IMR-90 (cell line): Measurements from ENCODE around the gene RASGRF1. TPM values are rescaled to one million over a fixed set of nuclear protein-coding genes. Genes with fewer than 3 reads are reported as not detected.

Experiments
- ATAC-seq: fragments of 200-7000 bp; cut with Tn5 transposase; 2 replicates; pipeline ENCODE4 v1.9.1; 2020; ENCODE audit warnings: low read depth, mild to moderate bottlenecking, moderate library complexity
- BruUV-seq: library from RNA; stranded (reverse); fragments of 400-500 nt; replicated peaks from 2 replicates; lab custom pipeline; 2021; lab: Mats Ljungman, UMichigan
- CTCF ChIA-PET: fragments of 300-600 bp; formaldehyde crosslinking; extraction: SDS; loops from one replicate; lab custom pipeline; 2021; ENCODE audit warnings: antibody characterized with exemption; lab: Yijun Ruan, JAX
- POLR2A ChIA-PET: fragments of 300-600 bp; sonication (Branson Sonifier 250); formaldehyde crosslinking; loops from one replicate; lab custom pipeline; 2022; ENCODE audit warnings: antibody characterized with exemption; ENCODE audit not compliant: unreplicated experiment; lab: Charles Lee
- DNase-seq: peaks from one replicate; pipeline ENCODE4 v3.0.0; 2013
- H2AFZ ChIP-seq: replicated peaks from 2 replicates; pipeline ENCODE3; 2013; ENCODE audit warnings: low read length, mild to moderate bottlenecking; ENCODE audit not compliant: poor library complexity
- H2AK5ac ChIP-seq: 2 replicates; pipeline ENCODE4 v1.6.1; 2013; ENCODE audit warnings: low read depth, low read length, inconsistent platforms
- H2AK9ac ChIP-seq: replicated peaks from 2 replicates; pipeline ENCODE3; 2013; ENCODE audit warnings: mild to moderate bottlenecking, low read depth, low read length, moderate library complexity; ENCODE audit not compliant: poor library complexity
- H2BK120ac ChIP-seq: 2 replicates; pipeline ENCODE4 v1.6.1; 2013; ENCODE audit warnings: low read depth, low read length, inconsistent platforms
- H2BK15ac ChIP-seq: 3 replicates; pipeline ENCODE4 v1.6.1; 2013; ENCODE audit warnings: low read depth, low read length, inconsistent platforms
- H2BK20ac ChIP-seq: 2 replicates; pipeline ENCODE4 v1.6.1; 2013; ENCODE audit warnings: low read depth, mild to moderate bottlenecking, inconsistent platforms, low read length, moderate library complexity
- H2BK5ac ChIP-seq: 2 replicates; pipeline ENCODE4 v1.6.1; 2013; ENCODE audit warnings: mild to moderate bottlenecking, low read depth, low read length, inconsistent platforms; ENCODE audit not compliant: poor library complexity, severe bottlenecking
- H3K14ac ChIP-seq: replicated peaks from 2 replicates; pipeline ENCODE4 v1.6.1; 2013; ENCODE audit warnings: low read depth, low read length, inconsistent platforms
- H3K18ac ChIP-seq: 2 replicates; pipeline ENCODE4 v1.6.1; 2013; ENCODE audit warnings: low read depth, low read length, control low read depth
- H3K23ac ChIP-seq: 2 replicates; pipeline ENCODE4 v1.6.1; 2013; ENCODE audit warnings: low read depth, low read length, inconsistent platforms
- H3K27ac ChIP-seq: 2 replicates; pipeline ENCODE4 v1.5.1; 2013; ENCODE audit warnings: mild to moderate bottlenecking, control low read depth, low read length; ENCODE audit not compliant: insufficient read depth
- H3K27me3 ChIP-seq: 2 replicates; pipeline ENCODE4 v1.6.1; 2013; ENCODE audit warnings: low read length; ENCODE audit not compliant: control insufficient read depth, insufficient read depth
- H3K36me3 ChIP-seq: 2 replicates; pipeline ENCODE4 v1.6.1; 2013; ENCODE audit warnings: low read length, mixed read lengths; ENCODE audit not compliant: control insufficient read depth, insufficient read depth
- H3K4ac ChIP-seq: 2 replicates; pipeline ENCODE4 v1.6.1; 2013; ENCODE audit warnings: low read depth, low read length, inconsistent platforms
- H3K4me1 ChIP-seq: 2 replicates; pipeline ENCODE4 v1.6.1; 2013; ENCODE audit warnings: low read length, mixed read lengths; ENCODE audit not compliant: control insufficient read depth, insufficient read depth
- H3K4me2 ChIP-seq: 2 replicates; pipeline ENCODE4 v1.6.1; 2013; ENCODE audit warnings: low read depth, mild to moderate bottlenecking, control low read depth, low read length, moderate library complexity
- H3K4me3 ChIP-seq: 2 replicates; pipeline ENCODE4 v1.5.1; 2013; ENCODE audit warnings: low read depth, mild to moderate bottlenecking, control low read depth, low read length, moderate library complexity; ENCODE audit not compliant: insufficient read depth
- H3K56ac ChIP-seq: 2 replicates; pipeline ENCODE4 v1.6.1; 2013; ENCODE audit warnings: low read length, inconsistent platforms; ENCODE audit not compliant: insufficient read depth; ENCODE audit errors: extremely low read depth
- H3K79me1 ChIP-seq, 2 experiments: 2 replicates each; pipeline ENCODE4 v1.6.1; 2013; ENCODE audit warnings: low read length in 2 of 2, inconsistent platforms in 1 of 2, low read depth in 1 of 2
- H3K9ac ChIP-seq: 2 replicates; pipeline ENCODE4 v1.6.1; 2013; ENCODE audit warnings: low read depth, low read length, control low read depth
- H3K9me1 ChIP-seq: 2 replicates; pipeline ENCODE4 v1.6.1; 2013; ENCODE audit warnings: low read length, inconsistent platforms; ENCODE audit not compliant: insufficient read depth
- H3K9me3 ChIP-seq: 2 replicates; pipeline ENCODE4 v1.6.1; 2013; ENCODE audit warnings: low read length; ENCODE audit not compliant: control insufficient read depth, insufficient read depth
- H4K20me1 ChIP-seq: 2 replicates; pipeline ENCODE4 v1.6.1; 2013; ENCODE audit warnings: low read length, inconsistent platforms; ENCODE audit not compliant: insufficient read depth
- H4K5ac ChIP-seq: 2 replicates; pipeline ENCODE4 v1.6.1; 2013; ENCODE audit warnings: mild to moderate bottlenecking, low read depth, low read length, control low read depth
- H4K8ac ChIP-seq, 2 experiments: 2 replicates each; pipeline ENCODE4 v1.6.1; 2013; ENCODE audit warnings: low read depth in 2 of 2, low read length in 2 of 2, control low read depth in 1 of 2, inconsistent platforms in 1 of 2
- H4K91ac ChIP-seq: 2 replicates; pipeline ENCODE4 v1.6.1; 2013; ENCODE audit warnings: low read depth, low read length, inconsistent platforms; ENCODE audit not compliant: insufficient read depth
- BHLHE40 ChIP-seq: fragments of 150-350 bp; IDR thresholded peaks from 2 replicates; pipeline ENCODE4 v1.6.1; 2016; ENCODE audit warnings: mild to moderate bottlenecking, low read depth, low read length
- CEBPB ChIP-seq: IDR thresholded peaks from 2 replicates; pipeline ENCODE4 v1.6.1; 2012; ENCODE audit warnings: low read depth, low read length, improper control_type of control experiment
- CHD1 ChIP-seq: IDR thresholded peaks from 2 replicates; pipeline ENCODE4 v1.6.1; 2012; ENCODE audit warnings: low read depth, low read length, improper control_type of control experiment
- FOS ChIP-seq: fragments of 150-350 bp; IDR thresholded peaks from 2 replicates; pipeline ENCODE4 v1.6.1; 2016; ENCODE audit warnings: low read depth, low read length
- MAFK ChIP-seq: IDR thresholded peaks from 2 replicates; pipeline ENCODE4 v1.6.1; 2012; ENCODE audit warnings: low read depth, low read length, improper control_type of control experiment
- MAZ ChIP-seq: IDR thresholded peaks from 2 replicates; pipeline ENCODE4 v1.6.1; 2012; ENCODE audit warnings: low read depth, mild to moderate bottlenecking, low read length, improper control_type of control experiment, moderate library complexity, borderline replicate concordance
- MXI1 ChIP-seq: IDR thresholded peaks from 2 replicates; pipeline ENCODE4 v1.6.1; 2012; ENCODE audit warnings: low read depth, mild to moderate bottlenecking, low read length, moderate library complexity, borderline replicate concordance
- NFE2L2 ChIP-seq: fragments of 150-350 bp; IDR thresholded peaks from 2 replicates; pipeline ENCODE4 v1.6.1; 2016; ENCODE audit warnings: low read depth, mild to moderate bottlenecking, low read length
- POLR2A ChIP-seq: IDR thresholded peaks from 2 replicates; pipeline ENCODE4 v1.6.1; 2012; ENCODE audit warnings: mild to moderate bottlenecking, low read depth, low read length
- RAD21 ChIP-seq: IDR thresholded peaks from 2 replicates; pipeline ENCODE4 v1.6.1; 2012; ENCODE audit warnings: low read length, improper control_type of control experiment
- RCOR1 ChIP-seq: IDR thresholded peaks from 2 replicates; pipeline ENCODE4 v1.6.1; 2012; ENCODE audit warnings: mild to moderate bottlenecking, low read length, improper control_type of control experiment; ENCODE audit not compliant: insufficient replicate concordance
- RFX5 ChIP-seq: IDR thresholded peaks from 2 replicates; pipeline ENCODE4 v1.8.0; 2012; ENCODE audit warnings: low read depth, mild to moderate bottlenecking, low read length, moderate library complexity
- SMC3 ChIP-seq: fragments of 150-350 bp; IDR thresholded peaks from 2 replicates; pipeline ENCODE4 v1.6.1; 2016; ENCODE audit warnings: low read depth, mild to moderate bottlenecking, antibody characterized with exemption, low read length, moderate library complexity
- WGBS, 2 experiments: methylation state at CpG; one replicate each; pipeline versions ENCODE4 v1.1.5 to v1.1.7; 2013; ENCODE audit warnings: missing lambda C conversion rate in 2 of 2; ENCODE audit not compliant: insufficient read length in 1 of 2; ENCODE audit errors: extremely low coverage in 2 of 2; 5-methylcytosine and 5-hydroxymethylcytosine counted together
- dilution Hi-C: fragments of 300-500 bp; cut with HindIII; formaldehyde crosslinking; loops from one replicate; pipeline ENCODE4 v1.14.3; 2018; ENCODE audit warnings: low sequenced_read_pairs; ENCODE audit not compliant: unreplicated experiment
- in situ Hi-C: fragments of 300-500 bp; cut with MboI; formaldehyde crosslinking; loops from 3 replicates; pipeline ENCODE4 v1.14.3; 2019; ENCODE audit warnings: low sequenced_read_pairs, inconsistent platforms, mixed read lengths
- intact Hi-C: fragments of 100-400 bp; cut with micrococcal nuclease; formaldehyde crosslinking; loops from 2 replicates; pipeline ENCODE4 v1.10.0; 2022
- polyA plus RNA-seq, 3 experiments: library from polyadenylated mRNA; depleted of rRNA; stranded (reverse); fragments of >200 nt; gene quantifications; 2 replicates each; pipeline ENCODE4 v1.2.3, GENCODE V29; 2012; ENCODE audit warnings: low replicate concordance in 1 of 3
- total RNA-seq: library from RNA; depleted of rRNA; stranded (reverse); fragments of >200 nt; gene quantifications from 2 replicates; pipeline ENCODE4 v1.2.3, GENCODE V29; 2012
- TF ChIP-seq, protein P1 (sequence below): fragments of 150-350 bp; IDR thresholded peaks from 2 replicates; pipeline ENCODE4 v1.6.1; 2016; ENCODE audit warnings: low read depth, mild to moderate bottlenecking, low read length, moderate library complexity, borderline replicate concordance
- TF ChIP-seq, protein P2 (sequence below): conservative IDR thresholded peaks from 2 replicates; pipeline ENCODE4 v1.5.1; 2012; ENCODE audit warnings: mild to moderate bottlenecking, low read depth, low read length, improper control_type of control experiment
- TF ChIP-seq, protein P3 (sequence below): fragments of 150-350 bp; IDR thresholded peaks from 2 replicates; pipeline ENCODE4 v1.6.1; 2017; ENCODE audit warnings: mild to moderate bottlenecking, antibody characterized with exemption, low read length, low read depth

Gene RASGRF1
- total and polyA plus RNA-seq, 2 of the 4 experiments (the other 2 are of a cell fraction): under 0.01 to 0.15 TPM

DNA sequence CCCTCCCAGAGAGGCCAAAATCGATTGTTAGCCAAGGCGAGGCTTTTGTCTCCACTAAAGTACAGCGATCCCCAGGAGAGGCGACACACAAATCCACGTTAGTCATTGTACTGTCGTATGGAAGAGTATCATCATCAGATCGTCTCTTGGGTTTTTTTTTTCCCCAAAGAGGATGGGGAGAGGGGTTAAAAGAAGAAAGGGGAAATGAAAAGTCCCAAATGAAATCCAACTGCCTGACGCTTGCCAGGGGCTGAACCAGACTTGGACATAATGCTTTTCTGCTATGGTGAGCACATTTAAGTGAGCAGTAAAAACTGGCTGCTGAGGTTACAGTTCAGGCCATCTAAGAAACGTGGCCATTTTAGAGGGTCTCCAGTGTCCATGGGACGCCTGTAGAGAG lies 107.8 kb downstream of the RASGRF1 start:
- H3K56ac ChIP-seq: no peak overlapping the region
- H4K91ac ChIP-seq: no peak overlapping the region
- H3K4me3 ChIP-seq: no peak overlapping the region
- in situ Hi-C loops: no loop called here
- no peak overlapping the region for H2AK9ac ChIP-seq
- ChIA-PET POLR2A (no interaction called here), CTCF (no interaction called here)
- H3K27ac ChIP-seq: no peak overlapping the region
- no peak overlapping the region for H3K9ac ChIP-seq
- no peaks in the 10 kb centered on the region for H3K4me1 ChIP-seq
- TF ChIP-seq CEBPB (no peak), FOS (no peak), RFX5 (no peak), NFE2L2 (no peak), MAZ (no peak), MAFK (no peak), POLR2A (no peak), RCOR1 (no peak), BHLHE40 (no peak), MXI1 (no peak), RAD21 (no peak), SMC3 (no peak), CHD1 (no peak)
- TF ChIP-seq, protein P1, sequence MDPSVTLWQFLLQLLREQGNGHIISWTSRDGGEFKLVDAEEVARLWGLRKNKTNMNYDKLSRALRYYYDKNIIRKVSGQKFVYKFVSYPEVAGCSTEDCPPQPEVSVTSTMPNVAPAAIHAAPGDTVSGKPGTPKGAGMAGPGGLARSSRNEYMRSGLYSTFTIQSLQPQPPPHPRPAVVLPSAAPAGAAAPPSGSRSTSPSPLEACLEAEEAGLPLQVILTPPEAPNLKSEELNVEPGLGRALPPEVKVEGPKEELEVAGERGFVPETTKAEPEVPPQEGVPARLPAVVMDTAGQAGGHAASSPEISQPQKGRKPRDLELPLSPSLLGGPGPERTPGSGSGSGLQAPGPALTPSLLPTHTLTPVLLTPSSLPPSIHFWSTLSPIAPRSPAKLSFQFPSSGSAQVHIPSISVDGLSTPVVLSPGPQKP: no peak
- TF ChIP-seq, protein P2, sequence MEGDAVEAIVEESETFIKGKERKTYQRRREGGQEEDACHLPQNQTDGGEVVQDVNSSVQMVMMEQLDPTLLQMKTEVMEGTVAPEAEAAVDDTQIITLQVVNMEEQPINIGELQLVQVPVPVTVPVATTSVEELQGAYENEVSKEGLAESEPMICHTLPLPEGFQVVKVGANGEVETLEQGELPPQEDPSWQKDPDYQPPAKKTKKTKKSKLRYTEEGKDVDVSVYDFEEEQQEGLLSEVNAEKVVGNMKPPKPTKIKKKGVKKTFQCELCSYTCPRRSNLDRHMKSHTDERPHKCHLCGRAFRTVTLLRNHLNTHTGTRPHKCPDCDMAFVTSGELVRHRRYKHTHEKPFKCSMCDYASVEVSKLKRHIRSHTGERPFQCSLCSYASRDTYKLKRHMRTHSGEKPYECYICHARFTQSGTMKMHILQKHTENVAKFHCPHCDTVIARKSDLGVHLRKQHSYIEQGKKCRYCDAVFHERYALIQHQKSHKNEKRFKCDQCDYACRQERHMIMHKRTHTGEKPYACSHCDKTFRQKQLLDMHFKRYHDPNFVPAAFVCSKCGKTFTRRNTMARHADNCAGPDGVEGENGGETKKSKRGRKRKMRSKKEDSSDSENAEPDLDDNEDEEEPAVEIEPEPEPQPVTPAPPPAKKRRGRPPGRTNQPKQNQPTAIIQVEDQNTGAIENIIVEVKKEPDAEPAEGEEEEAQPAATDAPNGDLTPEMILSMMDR: no peak
- TF ChIP-seq, protein P3, sequence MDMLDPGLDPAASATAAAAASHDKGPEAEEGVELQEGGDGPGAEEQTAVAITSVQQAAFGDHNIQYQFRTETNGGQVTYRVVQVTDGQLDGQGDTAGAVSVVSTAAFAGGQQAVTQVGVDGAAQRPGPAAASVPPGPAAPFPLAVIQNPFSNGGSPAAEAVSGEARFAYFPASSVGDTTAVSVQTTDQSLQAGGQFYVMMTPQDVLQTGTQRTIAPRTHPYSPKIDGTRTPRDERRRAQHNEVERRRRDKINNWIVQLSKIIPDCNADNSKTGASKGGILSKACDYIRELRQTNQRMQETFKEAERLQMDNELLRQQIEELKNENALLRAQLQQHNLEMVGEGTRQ: no peak
- H3K9me3 ChIP-seq: no peaks in the 10 kb centered on the region
- H2BK120ac ChIP-seq: no peak overlapping the region
- H2AFZ ChIP-seq: no peak overlapping the region
- no peak overlapping the region for H4K5ac ChIP-seq
- no peak overlapping the region for H3K4me2 ChIP-seq
- no peaks in the 10 kb centered on the region for H3K79me1 ChIP-seq
- no peak overlapping the region for H4K8ac ChIP-seq
- H2BK20ac ChIP-seq: no peak overlapping the region
- no peaks in the 10 kb centered on the region for H4K20me1 ChIP-seq
- H3K27me3 ChIP-seq: no peaks in the 10 kb centered on the region; the same call in 1 of the 2 replicates
- no peak overlapping the region for H2BK15ac ChIP-seq
- no peak overlapping the region for H3K18ac ChIP-seq
- peaks cover 3% of the 10 kb centered on the region; the same call in 1 of the 2 replicates for H3K9me1 ChIP-seq
- no peak overlapping the region for H2BK5ac ChIP-seq
- H3K36me3 ChIP-seq: no peaks in the 10 kb centered on the region
- no peak overlapping the region for H2AK5ac ChIP-seq
- WGBS, 2 experiments: 20% methylated on average over 3 of the region's 10 CpGs; no CpG with 5 or more reads in 1 of the 2 experiments
- intact Hi-C loops: no loop called here
- H3K14ac ChIP-seq: no peak overlapping the region
- no peak overlapping the region for H3K23ac ChIP-seq
- no peak overlapping the region for H3K4ac ChIP-seq
- DNase-seq: no peak
- ATAC-seq: no peak
- dilution Hi-C loops: no loop called here
- BruUV-seq: no TSS peak
